HepG2 (cell line): Measurements from ENCODE around the gene GFOD1. TPM values are rescaled to one million over a fixed set of nuclear protein-coding genes. Genes with fewer than 3 reads are reported as not detected.

ENCODE experiments used
- FOXO1 ChIP-seq: sonication (generic); formaldehyde crosslinking; IDR thresholded peaks from 2 replicates; pipeline ENCODE4 v1.4.0; 2020; ENCODE audit warnings: missing genetic modification reagents
- MLX ChIP-seq: IDR thresholded peaks from 2 replicates; pipeline ENCODE4 v1.6.1; 2016
- PITX1 ChIP-seq: sonication (generic); formaldehyde crosslinking; IDR thresholded peaks from 2 replicates; pipeline ENCODE4 v1.5.1; 2020; ENCODE audit warnings: mild to moderate bottlenecking, missing genetic modification reagents
- PLSCR1 ChIP-seq: sonication (generic); formaldehyde crosslinking; IDR thresholded peaks from 2 replicates; pipeline ENCODE4 v1.5.0; 2020; ENCODE audit warnings: missing genetic modification reagents, mild to moderate bottlenecking, borderline replicate concordance
- PRMT3 ChIP-seq: sonication (generic); formaldehyde crosslinking; IDR thresholded peaks from 2 replicates; pipeline ENCODE4 v1.8.1; 2022; ENCODE audit warnings: low read depth, mild to moderate bottlenecking, moderate library complexity, missing genetic modification reagents, borderline replicate concordance
- SKI ChIP-seq: fragments of 450-650 bp; IDR thresholded peaks from one replicate; pipeline ENCODE4 v1.6.1; 2018; ENCODE audit warnings: mild to moderate bottlenecking; ENCODE audit not compliant: partially characterized antibody
- SMC3 ChIP-seq: IDR thresholded peaks from 2 replicates; pipeline ENCODE4 v1.6.1; 2011; ENCODE audit warnings: low read length, improper control_type of control experiment
- STAG1 ChIP-seq: sonication (generic); formaldehyde crosslinking; IDR thresholded peaks from 2 replicates; pipeline ENCODE4 v1.4.0; 2020; ENCODE audit warnings: missing genetic modification reagents
- YEATS4 ChIP-seq: sonication (generic); formaldehyde crosslinking; IDR thresholded peaks from 2 replicates; pipeline ENCODE4 v1.4.0; 2020; ENCODE audit warnings: missing genetic modification reagents, borderline replicate concordance
- ZBTB10 ChIP-seq: sonication (generic); formaldehyde crosslinking; IDR thresholded peaks from 2 replicates; pipeline ENCODE4 v1.4.0; 2020; ENCODE audit warnings: missing genetic modification reagents, borderline replicate concordance
- ZEB1 ChIP-seq: IDR thresholded peaks from 2 replicates; pipeline ENCODE4 v1.6.1; 2012; ENCODE audit warnings: mild to moderate bottlenecking, low read depth, inconsistent platforms; ENCODE audit not compliant: insufficient replicate concordance
- ZFP90 ChIP-seq: sonication (generic); formaldehyde crosslinking; IDR thresholded peaks from 2 replicates; pipeline ENCODE4 v1.8.0; 2022; ENCODE audit warnings: missing genetic modification reagents, mild to moderate bottlenecking, inconsistent platforms, borderline replicate concordance
- ZNF225 ChIP-seq: sonication (generic); formaldehyde crosslinking; IDR thresholded peaks from 2 replicates; pipeline ENCODE4 v1.4.0; 2020; ENCODE audit warnings: mild to moderate bottlenecking, missing genetic modification reagents
- ZNF549 ChIP-seq: sonication (generic); formaldehyde crosslinking; IDR thresholded peaks from 2 replicates; pipeline ENCODE4 v1.5.0; 2020; ENCODE audit warnings: missing genetic modification reagents
- ZNF572 ChIP-seq: sonication (generic); formaldehyde crosslinking; IDR thresholded peaks from 2 replicates; pipeline ENCODE4 v1.5.1; 2020; ENCODE audit warnings: mild to moderate bottlenecking, missing genetic modification reagents
- ZNF577 ChIP-seq: sonication (generic); formaldehyde crosslinking; IDR thresholded peaks from 2 replicates; pipeline ENCODE4 v1.4.0; 2020; ENCODE audit warnings: mild to moderate bottlenecking, low read depth, missing genetic modification reagents, borderline replicate concordance
- polyA plus RNA-seq, 8 experiments: library from polyadenylated mRNA; depleted of rRNA in 3 of 8; stranded (reverse) in 7 of 8; unstranded in 1 of 8; fragments of >200 nt; fragmentation: Illumina TruSeq in 4 of 8; extraction: Trizol in 4 of 8; gene quantifications; 2 replicates each; pipeline versions ENCODE4 v1.2.1 to v1.2.3, GENCODE V29; 2011 to 2016; ENCODE audit warnings: low read depth in 4 of 8, missing spikeins in 1 of 8, mixed read lengths in 1 of 8; ENCODE audit not compliant: insufficient read depth in 1 of 8
- total RNA-seq, 5 experiments: library from RNA; depleted of rRNA; stranded (reverse); fragments of >200 nt; fragmentation: Illumina TruSeq; extraction: Trizol; gene quantifications; 2 replicates each; pipeline ENCODE4 v1.2.3, GENCODE V29; 2016; ENCODE audit warnings: low read depth in 1 of 5
- TF ChIP-seq, protein P1 (sequence below): sonication (generic); formaldehyde crosslinking; IDR thresholded peaks from 2 replicates; pipeline ENCODE4 v1.4.0; 2020; ENCODE audit warnings: missing genetic modification reagents
- TF ChIP-seq, protein P2 (sequence below): sonication (generic); formaldehyde crosslinking; IDR thresholded peaks from 2 replicates; pipeline ENCODE4 v1.5.0; 2020; ENCODE audit warnings: mild to moderate bottlenecking, missing genetic modification reagents, borderline replicate concordance

Gene GFOD1
- total and polyA plus RNA-seq, 2 of the 13 experiments (the other 11 are each of a cell fraction or from before 2014, with no cell fraction given), result 1.9 to 6.4 TPM

DNA sequence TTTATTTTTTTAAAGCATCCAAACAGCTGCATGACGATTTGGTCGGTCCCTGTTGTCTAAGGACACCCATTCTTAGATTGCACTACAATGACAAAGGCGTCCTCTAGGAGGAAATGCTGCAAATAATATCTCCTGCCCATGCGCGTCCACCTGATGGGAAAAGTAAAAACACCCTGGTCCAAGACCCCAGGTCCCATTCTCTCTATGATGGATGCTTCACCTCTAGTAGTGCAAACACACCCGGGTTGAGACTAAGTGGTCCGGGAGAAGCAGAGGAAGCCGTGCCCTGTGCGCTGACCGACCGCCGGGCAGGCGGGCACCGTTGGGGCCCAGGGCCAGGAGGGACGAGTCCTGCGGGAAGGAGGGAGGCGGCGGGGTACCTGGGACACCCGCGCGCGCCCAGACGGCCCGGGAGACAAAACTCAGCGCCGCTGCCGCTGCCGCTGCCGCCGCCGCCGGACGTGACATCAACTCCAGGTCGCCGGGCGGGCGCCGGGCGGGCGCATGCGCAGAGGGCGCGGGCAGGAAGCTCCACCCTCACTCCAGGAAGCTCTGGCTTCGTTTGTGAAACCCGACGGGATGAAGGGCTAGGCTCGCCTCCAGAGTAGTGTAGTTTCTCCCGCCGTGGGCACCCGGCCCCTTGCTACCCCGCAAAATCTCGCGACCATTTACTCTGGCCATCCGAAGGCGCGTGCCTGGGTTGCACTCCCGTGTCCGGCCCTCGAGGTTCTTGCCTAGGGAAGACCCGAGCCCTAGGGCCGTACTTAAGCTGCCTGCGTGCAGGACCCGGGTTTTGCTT lies 159.1 kb downstream of the GFOD1 start, which contains the start of gene TBC1D7 (continued):
- TF ChIP-seq PLSCR1 (CRISPR knock-in tag) (peak; percentile 72; the same call in 1 of the 2 replicates), FOXO1 (CRISPR knock-in tag) (peak; percentile 13; the same call in 1 of the 2 replicates), SKI (peak; percentile 79), ZNF549 (CRISPR knock-in tag) (no peak), SMC3 (0 out of 2 replicates have a peak, but pooled peaks have one; percentile 28), YEATS4 (CRISPR knock-in tag) (peak; percentile 76; the same call in 1 of the 2 replicates), ZEB1 (no peak), STAG1 (peak; percentile 16; the same call in 1 of the 2 replicates), ZNF225 (CRISPR knock-in tag) (peak; percentile 95; the same call in 1 of the 2 replicates), ZFP90 (CRISPR knock-in tag) (no peak), MLX (no peak), PRMT3 (CRISPR knock-in tag) (no peak), ZNF572 (CRISPR knock-in tag) (peak; percentile 88), ZNF577 (CRISPR knock-in tag) (no peak), ZBTB10 (CRISPR knock-in tag) (no peak), PITX1 (CRISPR knock-in tag) (peak; percentile 26; the same call in 1 of the 2 replicates)
- TF ChIP-seq, protein P1, sequence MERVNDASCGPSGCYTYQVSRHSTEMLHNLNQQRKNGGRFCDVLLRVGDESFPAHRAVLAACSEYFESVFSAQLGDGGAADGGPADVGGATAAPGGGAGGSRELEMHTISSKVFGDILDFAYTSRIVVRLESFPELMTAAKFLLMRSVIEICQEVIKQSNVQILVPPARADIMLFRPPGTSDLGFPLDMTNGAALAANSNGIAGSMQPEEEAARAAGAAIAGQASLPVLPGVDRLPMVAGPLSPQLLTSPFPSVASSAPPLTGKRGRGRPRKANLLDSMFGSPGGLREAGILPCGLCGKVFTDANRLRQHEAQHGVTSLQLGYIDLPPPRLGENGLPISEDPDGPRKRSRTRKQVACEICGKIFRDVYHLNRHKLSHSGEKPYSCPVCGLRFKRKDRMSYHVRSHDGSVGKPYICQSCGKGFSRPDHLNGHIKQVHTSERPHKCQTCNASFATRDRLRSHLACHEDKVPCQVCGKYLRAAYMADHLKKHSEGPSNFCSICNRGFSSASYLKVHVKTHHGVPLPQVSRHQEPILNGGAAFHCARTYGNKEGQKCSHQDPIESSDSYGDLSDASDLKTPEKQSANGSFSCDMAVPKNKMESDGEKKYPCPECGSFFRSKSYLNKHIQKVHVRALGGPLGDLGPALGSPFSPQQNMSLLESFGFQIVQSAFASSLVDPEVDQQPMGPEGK, result no peak; the same call in 1 of the 2 replicates
- TF ChIP-seq, protein P2, sequence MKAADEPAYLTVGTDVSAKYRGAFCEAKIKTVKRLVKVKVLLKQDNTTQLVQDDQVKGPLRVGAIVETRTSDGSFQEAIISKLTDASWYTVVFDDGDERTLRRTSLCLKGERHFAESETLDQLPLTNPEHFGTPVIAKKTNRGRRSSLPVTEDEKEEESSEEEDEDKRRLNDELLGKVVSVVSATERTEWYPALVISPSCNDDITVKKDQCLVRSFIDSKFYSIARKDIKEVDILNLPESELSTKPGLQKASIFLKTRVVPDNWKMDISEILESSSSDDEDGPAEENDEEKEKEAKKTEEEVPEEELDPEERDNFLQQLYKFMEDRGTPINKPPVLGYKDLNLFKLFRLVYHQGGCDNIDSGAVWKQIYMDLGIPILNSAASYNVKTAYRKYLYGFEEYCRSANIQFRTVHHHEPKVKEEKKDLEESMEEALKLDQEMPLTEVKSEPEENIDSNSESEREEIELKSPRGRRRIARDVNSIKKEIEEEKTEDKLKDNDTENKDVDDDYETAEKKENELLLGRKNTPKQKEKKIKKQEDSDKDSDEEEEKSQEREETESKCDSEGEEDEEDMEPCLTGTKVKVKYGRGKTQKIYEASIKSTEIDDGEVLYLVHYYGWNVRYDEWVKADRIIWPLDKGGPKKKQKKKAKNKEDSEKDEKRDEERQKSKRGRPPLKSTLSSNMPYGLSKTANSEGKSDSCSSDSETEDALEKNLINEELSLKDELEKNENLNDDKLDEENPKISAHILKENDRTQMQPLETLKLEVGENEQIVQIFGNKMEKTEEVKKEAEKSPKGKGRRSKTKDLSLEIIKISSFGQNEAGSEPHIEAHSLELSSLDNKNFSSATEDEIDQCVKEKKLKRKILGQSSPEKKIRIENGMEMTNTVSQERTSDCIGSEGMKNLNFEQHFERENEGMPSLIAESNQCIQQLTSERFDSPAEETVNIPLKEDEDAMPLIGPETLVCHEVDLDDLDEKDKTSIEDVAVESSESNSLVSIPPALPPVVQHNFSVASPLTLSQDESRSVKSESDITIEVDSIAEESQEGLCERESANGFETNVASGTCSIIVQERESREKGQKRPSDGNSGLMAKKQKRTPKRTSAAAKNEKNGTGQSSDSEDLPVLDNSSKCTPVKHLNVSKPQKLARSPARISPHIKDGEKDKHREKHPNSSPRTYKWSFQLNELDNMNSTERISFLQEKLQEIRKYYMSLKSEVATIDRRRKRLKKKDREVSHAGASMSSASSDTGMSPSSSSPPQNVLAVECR, result peak; percentile 92
